Measurements from ENCODE around the gene CD84.

- TF ChIP-seq CTCF (conservative IDR thresholded peaks at IDR 0.05; ENCODE audit: low read depth, low read length) (no peak), EZH2 (IDR thresholded peaks at IDR 0.05; ENCODE audit: borderline replicate concordance, low read depth, low read length, poor library complexity, severe bottlenecking) (no peak)
These were observed 5.5 kb upstream of the CD84 start for GRCh38 chr1:160584784-160585183.
